ENCODE results near the gene LMO4. TPM values are rescaled to one million over a fixed set of nuclear protein-coding genes. Genes with fewer than 3 reads are reported as not detected.

The LMO4 gene
- polyA plus RNA-seq, 2 of the 4 experiments (the other 2 are of a cell fraction), result 54.7 to 68.9 TPM

- DNase-seq (ENCODE audit: low read depth in 1 of 2, low spot score in 1 of 2) (no peak), ATAC-seq (no peak), FAIRE-seq (no peak)
- no peak overlapping the region for H3K4me2 ChIP-seq
- ChIA-PET CTCF (no interaction called here), POLR2A (no interaction called here)
- H3K27ac ChIP-seq, result no peak overlapping the region
- peaks cover 4% of the 10 kb centered on the region; the same call in 1 of the 3 replicates for H3K9me3 ChIP-seq
- H3K4me1 ChIP-seq, result peaks cover 17% of the 10 kb centered on the region
- TF ChIP-seq MYC (IDR thresholded peaks at IDR 0.05; ENCODE audit: borderline replicate concordance, low read length), result no peak
- TF ChIP-seq HEYL (CRISPR knock-in tag; IDR thresholded peaks at IDR 0.05), result no peak
- no peak for TF ChIP-seq JUN (IDR thresholded peaks at IDR 0.05)
- no peak for TF ChIP-seq ZSCAN20 (CRISPR knock-in tag; IDR thresholded peaks at IDR 0.05)
- no peak for TF ChIP-seq BCL3 (IDR thresholded peaks at IDR 0.05)
- no peak for TF ChIP-seq FOXS1 (CRISPR knock-in tag; IDR thresholded peaks at IDR 0.05)
- no peak for TF ChIP-seq CEBPB (IDR thresholded peaks at IDR 0.05)
- TF ChIP-seq ZNF302 (CRISPR knock-in tag; IDR thresholded peaks at IDR 0.05), result no peak
- TF ChIP-seq JUNB (IDR thresholded peaks at IDR 0.05), result no peak
- no peak for TF ChIP-seq EHMT2 (IDR thresholded peaks at IDR 0.05; ENCODE audit: low read depth)
- no peak for TF ChIP-seq CHD4 (IDR thresholded peaks at IDR 0.05; ENCODE audit: borderline replicate concordance)
- no peak for TF ChIP-seq HDAC2 (IDR thresholded peaks at IDR 0.05)
- no peak for TF ChIP-seq KDM1A (IDR thresholded peaks at IDR 0.05; ENCODE audit: low read depth)
- TF ChIP-seq RCOR1 (IDR thresholded peaks at IDR 0.05; ENCODE audit: low read depth, low read length), result no peak
- TF ChIP-seq EP300 (IDR thresholded peaks at IDR 0.05), result no peak
- no peak for TF ChIP-seq POLR2A (IDR thresholded peaks at IDR 0.05; ENCODE audit: low read length)
- TF ChIP-seq ATOH8 (CRISPR knock-in tag; IDR thresholded peaks at IDR 0.05; ENCODE audit: low read depth), result no peak
- H3K4me3 ChIP-seq, result no peak overlapping the region
- WGBS (ENCODE audit: missing lambda C conversion rate), result 88% methylated on average over 9 of the region's 9 CpGs
These were observed 65.8 kb downstream of the LMO4 start for GRCh38 chr1:87394513-87394912.

- no peak for FAIRE-seq
These were observed 66.3 kb downstream of the LMO4 start for GRCh38 chr1:87394982-87395381.

More at GRCh38 chr1:87394982-87395381, 66.3 kb downstream of the LMO4 start:
- no peak for ATAC-seq
- Histone ChIP-seq H3K27ac (no peak overlapping the region), H3K4me2 (no peak overlapping the region), H3K4me1 (peaks cover 17% of the 10 kb centered on the region), H3K4me3 (no peak overlapping the region), H3K9me3 (peaks cover 2% of the 10 kb centered on the region; the same call in 1 of the 3 replicates)
- ChIA-PET CTCF (no interaction called here), POLR2A (no interaction called here)
- WGBS (ENCODE audit: missing lambda C conversion rate), result 79% methylated on average over 2 of the region's 2 CpGs
- TF ChIP-seq ZNF302 (CRISPR knock-in tag; IDR thresholded peaks at IDR 0.05), result no peak
- TF ChIP-seq MAX (IDR thresholded peaks at IDR 0.05), result no peak
- TF ChIP-seq CBX8 (IDR thresholded peaks at IDR 0.05), result no peak
- TF ChIP-seq POLR2AphosphoS2 (conservative IDR thresholded peaks at IDR 0.05; ENCODE audit: low read length), result no peak
- no peak for TF ChIP-seq FOXS1 (CRISPR knock-in tag; IDR thresholded peaks at IDR 0.05)
- no peak for TF ChIP-seq HOXB13 (CRISPR knock-in tag; IDR thresholded peaks at IDR 0.05; ENCODE audit: low read depth)
- no peak for TF ChIP-seq ZFP36 (IDR thresholded peaks at IDR 0.05; ENCODE audit: borderline replicate concordance, partially characterized antibody)
- TF ChIP-seq RFX5 (IDR thresholded peaks at IDR 0.05), result no peak
- no peak for TF ChIP-seq MYC (IDR thresholded peaks at IDR 0.05; ENCODE audit: borderline replicate concordance, low read length)
- no peak for TF ChIP-seq CHD4 (IDR thresholded peaks at IDR 0.05; ENCODE audit: borderline replicate concordance)
- no peak for TF ChIP-seq CTCF (IDR thresholded peaks at IDR 0.05)
- TF ChIP-seq SMC3 (IDR thresholded peaks at IDR 0.05), result no peak
- DNase-seq (ENCODE audit: low read depth in 1 of 2, low spot score in 1 of 2), result no peak

Measured in A549 (cell line).